Thyroid gland (tissue), 4 donors: ENCODE data around the gene KRTAP21-1.

Experiments
- POLR2A ChIP-seq, 2 donors: fragments of 450-650 bp; IDR thresholded peaks; one replicate each; pipeline ENCODE4 v1.6.1; 2017; ENCODE audit warnings: antibody characterized with exemption in 2 of 2, mild to moderate bottlenecking in 2 of 2, moderate library complexity in 1 of 2
- TF ChIP-seq, protein P1 (sequence below), 6 experiments: fragments of 200-600 bp in 3 of 6; fragments of 450-650 bp in 3 of 6; sonication (generic) in 3 of 6; IDR thresholded peaks; one replicate each; pipeline ENCODE4 v1.5.1; 2016 to 2019; ENCODE audit warnings: antibody characterized with exemption in 6 of 6, mild to moderate bottlenecking in 2 of 6, inconsistent platforms in 1 of 6, moderate library complexity in 1 of 6

DNA sequence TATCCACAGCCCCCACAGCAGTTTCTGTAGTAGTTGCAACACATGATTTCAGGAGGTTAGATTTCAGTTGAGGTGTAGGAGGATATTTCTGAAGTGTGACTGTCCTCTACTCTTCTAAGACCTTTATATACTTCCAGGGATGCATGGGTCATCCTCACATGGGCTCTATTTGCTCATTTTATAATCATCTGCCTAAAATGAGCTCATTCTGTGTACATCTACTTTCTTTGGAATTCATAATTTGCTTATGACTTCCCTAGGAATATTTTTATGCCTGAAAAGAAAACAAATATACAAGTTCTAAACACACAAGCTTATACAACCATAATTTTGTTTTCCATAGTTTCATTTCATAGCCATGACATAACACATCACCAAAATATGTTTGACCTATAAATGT, 8.1 kb downstream of the KRTAP21-1 start, which contains the start of gene KRTAP21-2:
- TF ChIP-seq, protein P1, sequence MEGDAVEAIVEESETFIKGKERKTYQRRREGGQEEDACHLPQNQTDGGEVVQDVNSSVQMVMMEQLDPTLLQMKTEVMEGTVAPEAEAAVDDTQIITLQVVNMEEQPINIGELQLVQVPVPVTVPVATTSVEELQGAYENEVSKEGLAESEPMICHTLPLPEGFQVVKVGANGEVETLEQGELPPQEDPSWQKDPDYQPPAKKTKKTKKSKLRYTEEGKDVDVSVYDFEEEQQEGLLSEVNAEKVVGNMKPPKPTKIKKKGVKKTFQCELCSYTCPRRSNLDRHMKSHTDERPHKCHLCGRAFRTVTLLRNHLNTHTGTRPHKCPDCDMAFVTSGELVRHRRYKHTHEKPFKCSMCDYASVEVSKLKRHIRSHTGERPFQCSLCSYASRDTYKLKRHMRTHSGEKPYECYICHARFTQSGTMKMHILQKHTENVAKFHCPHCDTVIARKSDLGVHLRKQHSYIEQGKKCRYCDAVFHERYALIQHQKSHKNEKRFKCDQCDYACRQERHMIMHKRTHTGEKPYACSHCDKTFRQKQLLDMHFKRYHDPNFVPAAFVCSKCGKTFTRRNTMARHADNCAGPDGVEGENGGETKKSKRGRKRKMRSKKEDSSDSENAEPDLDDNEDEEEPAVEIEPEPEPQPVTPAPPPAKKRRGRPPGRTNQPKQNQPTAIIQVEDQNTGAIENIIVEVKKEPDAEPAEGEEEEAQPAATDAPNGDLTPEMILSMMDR (IDR thresholded peaks at IDR 0.05), result no peak
- TF ChIP-seq POLR2A (IDR thresholded peaks at IDR 0.05), result no peak
